Naive thymus-derived CD4-positive, alpha-beta T cell (primary cell): Measurements from ENCODE around the gene VWA5B1. TPM values are rescaled to one million over a fixed set of nuclear protein-coding genes. Genes with fewer than 3 reads are reported as not detected.

Experiments
- polyA plus RNA-seq, 2 donors: library from polyadenylated mRNA; unstranded; fragments of 300-500 nt; fragmentation: Illumina TruSeq; gene quantifications; one replicate each; pipeline ENCODE4 v1.2.3, GENCODE V29; 2021
- total RNA-seq, 6 experiments: library from RNA in 5 of 6; stranded (reverse) in 5 of 6; gene quantifications; 1 replicate in 5 of 6; 2 replicates in 1 of 6; pipeline ENCODE4 v1.2.3 and lab custom pipeline; 2021 to 2026

The VWA5B1 gene
- total and polyA plus RNA-seq, 7 experiments from 2014 or later, result 0.05 to 0.46 (median 0.08) TPM; not detected in 2

Other genes starting within 250 kb of the VWA5B1 start
- gene PLA2G5, start 220.7 kb upstream of the VWA5B1 start, total RNA-seq, result not detected
- gene PLA2G5, start 220.7 kb upstream of the VWA5B1 start, polyA plus RNA-seq, result not detected
- gene PLA2G2D, start 171.3 kb upstream of the VWA5B1 start, total RNA-seq, result not detected
- gene PLA2G2D, start 171.3 kb upstream of the VWA5B1 start, polyA plus RNA-seq, result not detected
- gene PLA2G2F, start 151.6 kb upstream of the VWA5B1 start, total RNA-seq, result not detected
- gene PLA2G2F, start 151.6 kb upstream of the VWA5B1 start, polyA plus RNA-seq, result not detected
- gene UBXN10, start 104.8 kb upstream of the VWA5B1 start, total RNA-seq, result 1 to 10 TPM in 1 of 5 experiments, under 1 TPM in 2, not detected in 2; 0.37 to 1.1 (median 0.73) TPM
- under 1 TPM in 1 of 2 donors, not detected in 1; 0.03 TPM for gene UBXN10, start 104.8 kb upstream of the VWA5B1 start, polyA plus RNA-seq
- under 1 TPM in 1 of 5 experiments, not detected in 4; 0.46 TPM for gene PLA2G2C, start 104.4 kb upstream of the VWA5B1 start, total RNA-seq
- gene PLA2G2C, start 104.4 kb upstream of the VWA5B1 start, polyA plus RNA-seq, result not detected
- gene CAMK2N1, start 195.3 kb downstream of the VWA5B1 start, total RNA-seq, result 1 to 10 TPM in 4 of 5 experiments, under 1 TPM in 1; 0.60 to 3.8 (median 2.9) TPM
- gene CAMK2N1, start 195.3 kb downstream of the VWA5B1 start, polyA plus RNA-seq, result under 1 TPM; 0.08 to 0.14 TPM
- 10 to 100 TPM; 16.5 to 21.5 (median 20.5) TPM for gene MUL1, start 217.3 kb downstream of the VWA5B1 start, total RNA-seq
- gene MUL1, start 217.3 kb downstream of the VWA5B1 start, polyA plus RNA-seq, result 10 to 100 TPM; 24.7 to 40.5 TPM